Neural cell (in vitro differentiated cells): ENCODE measurements around the gene NUDT12. TPM values are rescaled to one million over a fixed set of nuclear protein-coding genes. Genes with fewer than 3 reads are reported as not detected.

ENCODE experiments used
- H2AFZ ChIP-seq: fragments of 200-600, 300-800 bp; sonication (generic), shearing (Covaris generic); 2 replicates; pipeline ENCODE4 v1.6.0; 2014; ENCODE audit warnings: low read depth, mild to moderate bottlenecking, antibody characterized with exemption, low read length, moderate library complexity
- H3F3A ChIP-seq: fragments of 200-600 bp; shearing (Covaris generic); 2 replicates; pipeline ENCODE4 v1.6.1; 2016; ENCODE audit warnings: mild to moderate bottlenecking, moderate library complexity, mixed read lengths, antibody characterized with exemption, low read length; ENCODE audit not compliant: insufficient read depth, poor library complexity, severe bottlenecking
- H3K27ac ChIP-seq: fragments of 200-600, 300-800 bp; sonication (generic), shearing (Covaris generic); 2 replicates; pipeline ENCODE4 v1.5.1; 2014; ENCODE audit warnings: mild to moderate bottlenecking, low read length, moderate library complexity
- H3K27me3 ChIP-seq: fragments of 300-800, 200-600 bp; sonication (generic), shearing (Covaris generic); 2 replicates; pipeline ENCODE4 v1.6.0; 2014; ENCODE audit warnings: mild to moderate bottlenecking, low read depth, low read length, moderate library complexity; ENCODE audit not compliant: insufficient read depth
- H3K36me3 ChIP-seq: fragments of 300-800, 200-600 bp; sonication (generic), shearing (Covaris generic); 2 replicates; pipeline ENCODE4 v1.5.1; 2014; ENCODE audit warnings: mild to moderate bottlenecking, antibody characterized with exemption, low read length, moderate library complexity; ENCODE audit not compliant: insufficient read depth
- H3K4me2 ChIP-seq: fragments of 300-800, 200-600 bp; sonication (generic), shearing (Covaris generic); 2 replicates; pipeline ENCODE4 v1.6.0; 2014; ENCODE audit warnings: mild to moderate bottlenecking, low read length
- H3K4me3 ChIP-seq: fragments of 300-800, 200-600 bp; sonication (generic), shearing (Covaris generic); 2 replicates; pipeline ENCODE4 v1.5.1; 2014; ENCODE audit warnings: mild to moderate bottlenecking, low read length, moderate library complexity
- H3K79me2 ChIP-seq: fragments of 200-600 bp; shearing (Covaris generic); replicated peaks from 2 replicates; pipeline ENCODE4 v1.6.0; 2014; ENCODE audit warnings: mild to moderate bottlenecking, low read length, moderate library complexity; ENCODE audit not compliant: insufficient read depth
- H3K9ac ChIP-seq: fragments of 300-800, 200-600 bp; sonication (generic), shearing (Covaris generic); 2 replicates; pipeline ENCODE4 v1.6.1; 2016; ENCODE audit warnings: mild to moderate bottlenecking, low read length, mixed read lengths
- H3K9me2 ChIP-seq: fragments of 200-600 bp; shearing (Covaris generic); 2 replicates; pipeline ENCODE4 v1.6.1; 2016; ENCODE audit warnings: mild to moderate bottlenecking, low read length, mixed read lengths; ENCODE audit not compliant: insufficient read depth
- H3K9me3 ChIP-seq: fragments of 200-600, 300-800 bp; sonication (generic), shearing (Covaris generic); 2 replicates; pipeline ENCODE4 v1.6.1; 2016; ENCODE audit warnings: mild to moderate bottlenecking, mixed run types, low read length, moderate library complexity, mixed read lengths
- H4K20me1 ChIP-seq: fragments of 200-600 bp; shearing (Covaris generic); 2 replicates; pipeline ENCODE4 v1.6.1; 2016; ENCODE audit warnings: mild to moderate bottlenecking, mixed run types; ENCODE audit not compliant: insufficient read depth
- EP300 ChIP-seq: fragments of 450-650 bp; conservative IDR thresholded peaks from 2 replicates; pipeline ENCODE4 v1.6.1; 2014; ENCODE audit warnings: antibody characterized with exemption, mild to moderate bottlenecking, moderate library complexity; ENCODE audit not compliant: poor library complexity, severe bottlenecking
- EZH2 ChIP-seq: fragments of 200-600, 300-800 bp; shearing (Covaris generic), sonication (generic); IDR thresholded peaks from 2 replicates; pipeline ENCODE4 v1.6.1; 2014; ENCODE audit warnings: antibody characterized with exemption, low read length, borderline replicate concordance, mild to moderate bottlenecking; ENCODE audit not compliant: insufficient read depth, poor library complexity, severe bottlenecking
- MXI1 ChIP-seq: fragments of 450-650 bp; conservative IDR thresholded peaks from 2 replicates; pipeline ENCODE4 v1.6.1; 2014; ENCODE audit warnings: antibody characterized with exemption, mild to moderate bottlenecking; ENCODE audit not compliant: poor library complexity, severe bottlenecking
- POLR2AphosphoS5 ChIP-seq: IDR thresholded peaks from 2 replicates; pipeline ENCODE4 v1.6.1; 2012
- RAD21 ChIP-seq: fragments of 450-650 bp; conservative IDR thresholded peaks from 2 replicates; pipeline ENCODE4 v1.6.1; 2014; ENCODE audit warnings: antibody characterized with exemption, mild to moderate bottlenecking, moderate library complexity
- SMC3 ChIP-seq: fragments of 450-650 bp; conservative IDR thresholded peaks from 2 replicates; pipeline ENCODE4 v1.6.1; 2014; ENCODE audit warnings: antibody characterized with exemption, mild to moderate bottlenecking, moderate library complexity; ENCODE audit not compliant: poor library complexity
- TAF1 ChIP-seq: IDR thresholded peaks from 2 replicates; pipeline ENCODE4 v1.6.1; 2012; ENCODE audit warnings: low read depth
- polyA plus RNA-seq: library from polyadenylated mRNA; depleted of rRNA; stranded (reverse); fragments of >200 nt; gene quantifications from 2 replicates; pipeline ENCODE4 v1.2.3, GENCODE V29; 2014
- TF ChIP-seq, protein P1 (sequence below): fragments of 450-650 bp; IDR thresholded peaks from 2 replicates; pipeline ENCODE4 v1.5.1; 2014; ENCODE audit warnings: antibody characterized with exemption, mild to moderate bottlenecking, moderate library complexity; ENCODE audit not compliant: poor library complexity, severe bottlenecking
- TF ChIP-seq, protein P2 (sequence below): IDR thresholded peaks from 2 replicates; pipeline ENCODE4 v1.6.1; 2012; ENCODE audit warnings: borderline replicate concordance

Gene NUDT12
- polyA plus RNA-seq, 1 donor from 2014 or later = 22.8 TPM

DNA sequence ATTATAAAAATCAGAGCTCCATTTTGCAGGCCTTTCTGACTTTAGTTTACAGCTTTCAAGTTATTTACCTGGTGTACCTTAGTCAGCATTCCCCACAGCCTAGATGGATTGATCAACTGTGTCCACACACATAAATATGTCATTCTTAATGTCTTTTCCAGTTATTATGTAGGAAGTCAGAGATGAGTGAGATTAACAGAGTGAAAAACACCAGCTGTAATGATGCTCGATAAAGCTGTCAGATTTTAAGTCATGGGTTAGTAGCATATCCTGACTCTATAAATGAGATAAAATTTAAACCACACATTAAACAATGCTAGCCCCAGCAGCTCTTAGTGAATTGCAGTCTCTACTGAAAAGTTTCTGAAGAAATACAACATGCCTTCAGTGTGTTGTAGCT, 48.9 kb downstream of the NUDT12 start:
- no peaks in the 10 kb centered on the region for H3K79me2 ChIP-seq
- H3K9ac ChIP-seq = no peak overlapping the region
- H3K4me3 ChIP-seq = no peak overlapping the region
- H4K20me1 ChIP-seq = no peaks in the 10 kb centered on the region
- no peaks in the 10 kb centered on the region for H3K27me3 ChIP-seq
- H2AFZ ChIP-seq = no peak overlapping the region
- H3F3A ChIP-seq = no peaks in the 10 kb centered on the region
- TF ChIP-seq SMC3 = no peak
- no peak for TF ChIP-seq EZH2
- no peak for TF ChIP-seq MXI1
- TF ChIP-seq, protein P1, sequence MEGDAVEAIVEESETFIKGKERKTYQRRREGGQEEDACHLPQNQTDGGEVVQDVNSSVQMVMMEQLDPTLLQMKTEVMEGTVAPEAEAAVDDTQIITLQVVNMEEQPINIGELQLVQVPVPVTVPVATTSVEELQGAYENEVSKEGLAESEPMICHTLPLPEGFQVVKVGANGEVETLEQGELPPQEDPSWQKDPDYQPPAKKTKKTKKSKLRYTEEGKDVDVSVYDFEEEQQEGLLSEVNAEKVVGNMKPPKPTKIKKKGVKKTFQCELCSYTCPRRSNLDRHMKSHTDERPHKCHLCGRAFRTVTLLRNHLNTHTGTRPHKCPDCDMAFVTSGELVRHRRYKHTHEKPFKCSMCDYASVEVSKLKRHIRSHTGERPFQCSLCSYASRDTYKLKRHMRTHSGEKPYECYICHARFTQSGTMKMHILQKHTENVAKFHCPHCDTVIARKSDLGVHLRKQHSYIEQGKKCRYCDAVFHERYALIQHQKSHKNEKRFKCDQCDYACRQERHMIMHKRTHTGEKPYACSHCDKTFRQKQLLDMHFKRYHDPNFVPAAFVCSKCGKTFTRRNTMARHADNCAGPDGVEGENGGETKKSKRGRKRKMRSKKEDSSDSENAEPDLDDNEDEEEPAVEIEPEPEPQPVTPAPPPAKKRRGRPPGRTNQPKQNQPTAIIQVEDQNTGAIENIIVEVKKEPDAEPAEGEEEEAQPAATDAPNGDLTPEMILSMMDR = no peak
- TF ChIP-seq RAD21 = no peak
- TF ChIP-seq, protein P2, sequence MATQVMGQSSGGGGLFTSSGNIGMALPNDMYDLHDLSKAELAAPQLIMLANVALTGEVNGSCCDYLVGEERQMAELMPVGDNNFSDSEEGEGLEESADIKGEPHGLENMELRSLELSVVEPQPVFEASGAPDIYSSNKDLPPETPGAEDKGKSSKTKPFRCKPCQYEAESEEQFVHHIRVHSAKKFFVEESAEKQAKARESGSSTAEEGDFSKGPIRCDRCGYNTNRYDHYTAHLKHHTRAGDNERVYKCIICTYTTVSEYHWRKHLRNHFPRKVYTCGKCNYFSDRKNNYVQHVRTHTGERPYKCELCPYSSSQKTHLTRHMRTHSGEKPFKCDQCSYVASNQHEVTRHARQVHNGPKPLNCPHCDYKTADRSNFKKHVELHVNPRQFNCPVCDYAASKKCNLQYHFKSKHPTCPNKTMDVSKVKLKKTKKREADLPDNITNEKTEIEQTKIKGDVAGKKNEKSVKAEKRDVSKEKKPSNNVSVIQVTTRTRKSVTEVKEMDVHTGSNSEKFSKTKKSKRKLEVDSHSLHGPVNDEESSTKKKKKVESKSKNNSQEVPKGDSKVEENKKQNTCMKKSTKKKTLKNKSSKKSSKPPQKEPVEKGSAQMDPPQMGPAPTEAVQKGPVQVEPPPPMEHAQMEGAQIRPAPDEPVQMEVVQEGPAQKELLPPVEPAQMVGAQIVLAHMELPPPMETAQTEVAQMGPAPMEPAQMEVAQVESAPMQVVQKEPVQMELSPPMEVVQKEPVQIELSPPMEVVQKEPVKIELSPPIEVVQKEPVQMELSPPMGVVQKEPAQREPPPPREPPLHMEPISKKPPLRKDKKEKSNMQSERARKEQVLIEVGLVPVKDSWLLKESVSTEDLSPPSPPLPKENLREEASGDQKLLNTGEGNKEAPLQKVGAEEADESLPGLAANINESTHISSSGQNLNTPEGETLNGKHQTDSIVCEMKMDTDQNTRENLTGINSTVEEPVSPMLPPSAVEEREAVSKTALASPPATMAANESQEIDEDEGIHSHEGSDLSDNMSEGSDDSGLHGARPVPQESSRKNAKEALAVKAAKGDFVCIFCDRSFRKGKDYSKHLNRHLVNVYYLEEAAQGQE = no peak
- TF ChIP-seq POLR2AphosphoS5 = no peak
- no peak for TF ChIP-seq EP300
- no peak for TF ChIP-seq TAF1
- no peaks in the 10 kb centered on the region for H3K36me3 ChIP-seq
- no peaks in the 10 kb centered on the region for H3K9me2 ChIP-seq
- no peak overlapping the region for H3K4me2 ChIP-seq
- H3K27ac ChIP-seq = no peak overlapping the region
- no peaks in the 10 kb centered on the region for H3K9me3 ChIP-seq

DNA sequence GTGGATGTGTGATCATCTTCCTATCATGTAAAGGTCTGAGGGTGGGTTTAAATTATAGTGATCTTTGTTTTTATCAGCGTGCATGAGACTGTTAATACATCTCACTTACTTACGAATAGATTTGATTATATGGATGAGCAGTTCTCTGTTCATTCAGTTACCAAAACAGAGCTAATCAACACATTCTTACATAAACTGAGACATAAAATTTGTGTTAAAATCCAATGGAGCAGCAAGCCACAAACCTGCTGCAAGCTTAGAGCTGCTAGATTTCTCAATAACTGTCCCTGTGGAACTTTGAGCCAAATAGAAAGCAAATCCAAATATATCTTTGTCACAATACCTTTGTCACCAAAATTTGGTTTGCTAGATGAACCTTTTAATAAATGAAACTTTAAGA, 50.1 kb downstream of the NUDT12 start:
- no peaks in the 10 kb centered on the region for H3K79me2 ChIP-seq
- no peaks in the 10 kb centered on the region for H3K9me3 ChIP-seq
- no peak overlapping the region for H3K4me3 ChIP-seq
- H3K27ac ChIP-seq = no peak overlapping the region
- H4K20me1 ChIP-seq = no peaks in the 10 kb centered on the region
- H3K9ac ChIP-seq = no peak overlapping the region
- H3K36me3 ChIP-seq = no peaks in the 10 kb centered on the region
- no peak for TF ChIP-seq EP300
- no peak for TF ChIP-seq SMC3
- TF ChIP-seq EZH2 = no peak
- no peak for TF ChIP-seq MXI1
- TF ChIP-seq, protein P2 = no peak
- TF ChIP-seq TAF1 = no peak
- TF ChIP-seq RAD21 = no peak
- TF ChIP-seq, protein P1 = no peak
- no peak for TF ChIP-seq POLR2AphosphoS5
- H3K4me2 ChIP-seq = no peak overlapping the region
- no peak overlapping the region for H2AFZ ChIP-seq
- no peaks in the 10 kb centered on the region for H3K27me3 ChIP-seq
- H3K9me2 ChIP-seq = no peaks in the 10 kb centered on the region
- no peaks in the 10 kb centered on the region for H3F3A ChIP-seq
